Measurements from ENCODE around the gene RGS10. TPM values are rescaled to one million over a fixed set of nuclear protein-coding genes. Genes with fewer than 3 reads are reported as not detected.

The RGS10 gene
- polyA plus RNA-seq, 1 experiment, result 219 TPM

GRCh38 chr10:119523895-119524719, 18.4 kb downstream of the RGS10 start:
- CTCF ChIA-PET, result interaction anchor here (0.5 to 2.9 kb wide), 5 partner anchors 19 to 325 kb away, joined by 3 to 17 read pairs (median 3); no protein-coding TSS in a partner anchor
- no peak for TF ChIP-seq CTCF (IDR thresholded peaks at IDR 0.05; ENCODE audit: low read depth, low read length)
- POLR2A ChIA-PET, result interaction anchor here (1.1 kb wide), 1 partner anchor 18 kb away, joined by 4 read pairs; the partner anchor contains the start of gene RGS10
- no peak overlapping the region for H3K4me3 ChIP-seq (ENCODE audit: low read depth, low read length)
- H3K27ac ChIP-seq (ENCODE audit: low read depth, low read length), result no peak overlapping the region
- no peaks in the 10 kb centered on the region for H3K9me3 ChIP-seq (ENCODE audit: control insufficient read depth, insufficient read depth, low read length)
- DNase-seq (ENCODE audit: low read depth, low spot score), result no peak
- no peaks in the 10 kb centered on the region for H3K27me3 ChIP-seq (ENCODE audit: control insufficient read depth, insufficient read depth, low read length)

GRCh38 chr10:119522747-119523426, 19.6 kb downstream of the RGS10 start:
- DNase-seq (ENCODE audit: low read depth, low spot score), result no peak
- ChIA-PET CTCF (interaction anchor here (0.6 to 1.9 kb wide), 2 partner anchors 21 to 35 kb away, joined by 3 to 6 read pairs; no protein-coding TSS in a partner anchor), POLR2A (interaction anchor here (0.6 kb wide), 1 partner anchor 53 kb away, joined by 3 read pairs; no protein-coding TSS in a partner anchor)
- Histone ChIP-seq H3K9me3 (ENCODE audit: control insufficient read depth, insufficient read depth, low read length) (no peaks in the 10 kb centered on the region), H3K27me3 (ENCODE audit: control insufficient read depth, insufficient read depth, low read length) (no peaks in the 10 kb centered on the region), H3K4me3 (ENCODE audit: low read depth, low read length) (no peak overlapping the region), H3K27ac (ENCODE audit: low read depth, low read length) (no peak overlapping the region)
- TF ChIP-seq CTCF (IDR thresholded peaks at IDR 0.05; ENCODE audit: low read depth, low read length), result no peak

- DNase-seq (ENCODE audit: low read depth, low spot score), result peak; percentile 58
- Histone ChIP-seq H3K27me3 (ENCODE audit: control insufficient read depth, insufficient read depth, low read length) (no peaks in the 10 kb centered on the region), H3K4me3 (ENCODE audit: low read depth, low read length) (no peak overlapping the region), H3K27ac (ENCODE audit: low read depth, low read length) (peak overlapping the region; percentile 70), H3K9me3 (ENCODE audit: control insufficient read depth, insufficient read depth, low read length) (no peaks in the 10 kb centered on the region)
- ChIA-PET CTCF (no interaction called here), POLR2A (interaction anchor here (0.7 kb wide), 2 partner anchors 11 to 21 kb away, joined by 3 to 4 read pairs; partner anchors contain the start of gene RGS10)
- no peak for TF ChIP-seq CTCF (IDR thresholded peaks at IDR 0.05; ENCODE audit: low read depth, low read length)
Observed at GRCh38 chr10:119521443-119522204, 20.9 kb downstream of the RGS10 start.

- no peaks in the 10 kb centered on the region for H3K9me3 ChIP-seq (ENCODE audit: control insufficient read depth, insufficient read depth, low read length)
- no peak for TF ChIP-seq CTCF (IDR thresholded peaks at IDR 0.05; ENCODE audit: low read depth, low read length)
- ChIA-PET CTCF (no interaction called here), POLR2A (no interaction called here)
- no peak for DNase-seq (ENCODE audit: low read depth, low spot score)
- H3K27ac ChIP-seq (ENCODE audit: low read depth, low read length), result no peak overlapping the region
- H3K4me3 ChIP-seq (ENCODE audit: low read depth, low read length), result no peak overlapping the region
- no peaks in the 10 kb centered on the region for H3K27me3 ChIP-seq (ENCODE audit: control insufficient read depth, insufficient read depth, low read length)
Observed at GRCh38 chr10:119520283-119520682, 22.2 kb downstream of the RGS10 start.
